Heart left ventricle (tissue), 13 donors: ENCODE data around the gene COL8A2.

Experiments
- POLR2A ChIP-seq, 2 donors: fragments of 450-650 bp; IDR thresholded peaks; one replicate each; pipeline ENCODE4 v1.6.1; 2017; ENCODE audit warnings: antibody characterized with exemption in 2 of 2, mild to moderate bottlenecking in 2 of 2, moderate library complexity in 2 of 2
- TF ChIP-seq, protein P1 (sequence below), 12 donors: fragments of 200-600 bp; sonication (generic) in 4 of 12; IDR thresholded peaks; one replicate each; pipeline versions ENCODE4 v1.5.0 to v1.8.0; 2018 to 2022; ENCODE audit warnings: antibody characterized with exemption in 12 of 12, mild to moderate bottlenecking in 5 of 12
- donor health status: ischemic (EF 13 %, LVEDD 7.1; RV severe dilation, severe dysfunction).
- donor health status: DM: no; HTN: yes; CAD: no.
- donor health status: DM: no; HTN: no; CAD: no.
- donor health status: ischemic (EF 25% LVEDD 6.9; RV normal size, moderate dysfunction).
- donor health status: ischemic (EF 25% LVEDD 5.7; RV mildly dilated, moderate dysfunction).
- donor health status: ischemic (EF 35%, LVEDD 5.7; RV mildly dilated, moderate dysfunction).
- donor health status: nonischemic (EF 11% LVEDD 7.7; RV severe dilation, severe dysfunction).
- donor health status: DM: yes; HTN: yes; CAD: no.
- donor health status: PGD.
- donor health status: ischemic (EF 29% LVEDD 5.4; RV normal size, mild dysfunction).
- donor health status: nonischemic (EF 23%, LVEDD 6.1; RV moderate dilation, normal function).

- TF ChIP-seq, protein P1, sequence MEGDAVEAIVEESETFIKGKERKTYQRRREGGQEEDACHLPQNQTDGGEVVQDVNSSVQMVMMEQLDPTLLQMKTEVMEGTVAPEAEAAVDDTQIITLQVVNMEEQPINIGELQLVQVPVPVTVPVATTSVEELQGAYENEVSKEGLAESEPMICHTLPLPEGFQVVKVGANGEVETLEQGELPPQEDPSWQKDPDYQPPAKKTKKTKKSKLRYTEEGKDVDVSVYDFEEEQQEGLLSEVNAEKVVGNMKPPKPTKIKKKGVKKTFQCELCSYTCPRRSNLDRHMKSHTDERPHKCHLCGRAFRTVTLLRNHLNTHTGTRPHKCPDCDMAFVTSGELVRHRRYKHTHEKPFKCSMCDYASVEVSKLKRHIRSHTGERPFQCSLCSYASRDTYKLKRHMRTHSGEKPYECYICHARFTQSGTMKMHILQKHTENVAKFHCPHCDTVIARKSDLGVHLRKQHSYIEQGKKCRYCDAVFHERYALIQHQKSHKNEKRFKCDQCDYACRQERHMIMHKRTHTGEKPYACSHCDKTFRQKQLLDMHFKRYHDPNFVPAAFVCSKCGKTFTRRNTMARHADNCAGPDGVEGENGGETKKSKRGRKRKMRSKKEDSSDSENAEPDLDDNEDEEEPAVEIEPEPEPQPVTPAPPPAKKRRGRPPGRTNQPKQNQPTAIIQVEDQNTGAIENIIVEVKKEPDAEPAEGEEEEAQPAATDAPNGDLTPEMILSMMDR (IDR thresholded peaks at IDR 0.05): no peak
- TF ChIP-seq POLR2A (IDR thresholded peaks at IDR 0.05): no peak
Observed at GRCh38 chr1:36163426-36163825, 38.4 kb upstream of the COL8A2 start.
